ENCODE measurements around the gene CACNA1A.

The CACNA1A gene

DNA sequence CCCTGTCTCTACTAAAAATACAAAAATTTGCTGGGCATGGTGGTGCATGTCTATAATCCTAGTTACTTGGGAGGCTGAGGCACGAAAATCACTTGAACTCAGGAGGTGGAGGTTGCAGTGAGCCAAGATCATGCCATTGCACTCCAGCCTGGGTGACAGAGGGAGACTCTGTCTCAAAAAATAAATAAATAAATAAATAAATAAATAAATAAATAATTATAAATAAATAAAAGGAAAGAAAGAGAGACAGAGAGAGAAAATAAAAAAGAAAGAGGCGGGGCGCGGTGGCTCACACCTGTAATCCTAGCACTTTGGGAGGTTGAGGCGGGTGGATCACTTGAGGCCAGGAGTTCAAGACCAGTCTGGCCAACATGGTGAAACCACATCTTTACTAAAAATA, 328.7 kb downstream of the CACNA1A start (continued):
- peak; percentile 75 for TF ChIP-seq ZXDB (tag by site-specific recombination; IDR thresholded peaks at IDR 0.05)
- TF ChIP-seq ZNF426 (tag by site-specific recombination; IDR thresholded peaks at IDR 0.05), result peak; percentile 96
- TF ChIP-seq ZNF558 (tag by site-specific recombination; IDR thresholded peaks at IDR 0.05), result peak; percentile 81
- TF ChIP-seq, protein P1, sequence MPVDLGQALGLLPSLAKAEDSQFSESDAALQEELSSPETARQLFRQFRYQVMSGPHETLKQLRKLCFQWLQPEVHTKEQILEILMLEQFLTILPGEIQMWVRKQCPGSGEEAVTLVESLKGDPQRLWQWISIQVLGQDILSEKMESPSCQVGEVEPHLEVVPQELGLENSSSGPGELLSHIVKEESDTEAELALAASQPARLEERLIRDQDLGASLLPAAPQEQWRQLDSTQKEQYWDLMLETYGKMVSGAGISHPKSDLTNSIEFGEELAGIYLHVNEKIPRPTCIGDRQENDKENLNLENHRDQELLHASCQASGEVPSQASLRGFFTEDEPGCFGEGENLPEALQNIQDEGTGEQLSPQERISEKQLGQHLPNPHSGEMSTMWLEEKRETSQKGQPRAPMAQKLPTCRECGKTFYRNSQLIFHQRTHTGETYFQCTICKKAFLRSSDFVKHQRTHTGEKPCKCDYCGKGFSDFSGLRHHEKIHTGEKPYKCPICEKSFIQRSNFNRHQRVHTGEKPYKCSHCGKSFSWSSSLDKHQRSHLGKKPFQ (tag by site-specific recombination; IDR thresholded peaks at IDR 0.05), result 0 out of 2 replicates have a peak, but pooled peaks have one; percentile 24
- TF ChIP-seq ZNF140 (tag by site-specific recombination; IDR thresholded peaks at IDR 0.05), result peak; percentile 87
- TF ChIP-seq ZNF341 (tag by site-specific recombination; IDR thresholded peaks at IDR 0.05; ENCODE audit: low read depth), result peak; percentile 16; the same call in 1 of the 2 replicates
- TF ChIP-seq ZNF629 (tag by site-specific recombination; IDR thresholded peaks at IDR 0.05), result peak; percentile 67
- peak; percentile 87 for TF ChIP-seq ZBTB8A (tag by site-specific recombination; IDR thresholded peaks at IDR 0.05)
- 0 out of 2 replicates have a peak, but pooled peaks have one; percentile 51 for TF ChIP-seq ZNF791 (tag by site-specific recombination; IDR thresholded peaks at IDR 0.05)
- TF ChIP-seq, protein P2, sequence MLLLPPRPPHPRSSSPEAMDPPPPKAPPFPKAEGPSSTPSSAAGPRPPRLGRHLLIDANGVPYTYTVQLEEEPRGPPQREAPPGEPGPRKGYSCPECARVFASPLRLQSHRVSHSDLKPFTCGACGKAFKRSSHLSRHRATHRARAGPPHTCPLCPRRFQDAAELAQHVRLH (tag by site-specific recombination; IDR thresholded peaks at IDR 0.05), result 0 out of 2 replicates have a peak, but pooled peaks have one; percentile 45
- peak; percentile 84; the same call in 1 of the 2 replicates for TF ChIP-seq ZNF202 (tag by site-specific recombination; IDR thresholded peaks at IDR 0.05; ENCODE audit: borderline replicate concordance)
- TF ChIP-seq, protein P3, sequence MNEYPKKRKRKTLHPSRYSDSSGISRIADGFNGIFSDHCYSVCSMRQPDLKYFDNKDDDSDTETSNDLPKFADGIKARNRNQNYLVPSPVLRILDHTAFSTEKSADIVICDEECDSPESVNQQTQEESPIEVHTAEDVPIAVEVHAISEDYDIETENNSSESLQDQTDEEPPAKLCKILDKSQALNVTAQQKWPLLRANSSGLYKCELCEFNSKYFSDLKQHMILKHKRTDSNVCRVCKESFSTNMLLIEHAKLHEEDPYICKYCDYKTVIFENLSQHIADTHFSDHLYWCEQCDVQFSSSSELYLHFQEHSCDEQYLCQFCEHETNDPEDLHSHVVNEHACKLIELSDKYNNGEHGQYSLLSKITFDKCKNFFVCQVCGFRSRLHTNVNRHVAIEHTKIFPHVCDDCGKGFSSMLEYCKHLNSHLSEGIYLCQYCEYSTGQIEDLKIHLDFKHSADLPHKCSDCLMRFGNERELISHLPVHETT (tag by site-specific recombination; IDR thresholded peaks at IDR 0.05), result peak; percentile 52; the same call in 1 of the 2 replicates
- peak; percentile 98 for TF ChIP-seq ZNF394 (tag by site-specific recombination; IDR thresholded peaks at IDR 0.05; ENCODE audit: borderline replicate concordance)
- TF ChIP-seq, protein P4, sequence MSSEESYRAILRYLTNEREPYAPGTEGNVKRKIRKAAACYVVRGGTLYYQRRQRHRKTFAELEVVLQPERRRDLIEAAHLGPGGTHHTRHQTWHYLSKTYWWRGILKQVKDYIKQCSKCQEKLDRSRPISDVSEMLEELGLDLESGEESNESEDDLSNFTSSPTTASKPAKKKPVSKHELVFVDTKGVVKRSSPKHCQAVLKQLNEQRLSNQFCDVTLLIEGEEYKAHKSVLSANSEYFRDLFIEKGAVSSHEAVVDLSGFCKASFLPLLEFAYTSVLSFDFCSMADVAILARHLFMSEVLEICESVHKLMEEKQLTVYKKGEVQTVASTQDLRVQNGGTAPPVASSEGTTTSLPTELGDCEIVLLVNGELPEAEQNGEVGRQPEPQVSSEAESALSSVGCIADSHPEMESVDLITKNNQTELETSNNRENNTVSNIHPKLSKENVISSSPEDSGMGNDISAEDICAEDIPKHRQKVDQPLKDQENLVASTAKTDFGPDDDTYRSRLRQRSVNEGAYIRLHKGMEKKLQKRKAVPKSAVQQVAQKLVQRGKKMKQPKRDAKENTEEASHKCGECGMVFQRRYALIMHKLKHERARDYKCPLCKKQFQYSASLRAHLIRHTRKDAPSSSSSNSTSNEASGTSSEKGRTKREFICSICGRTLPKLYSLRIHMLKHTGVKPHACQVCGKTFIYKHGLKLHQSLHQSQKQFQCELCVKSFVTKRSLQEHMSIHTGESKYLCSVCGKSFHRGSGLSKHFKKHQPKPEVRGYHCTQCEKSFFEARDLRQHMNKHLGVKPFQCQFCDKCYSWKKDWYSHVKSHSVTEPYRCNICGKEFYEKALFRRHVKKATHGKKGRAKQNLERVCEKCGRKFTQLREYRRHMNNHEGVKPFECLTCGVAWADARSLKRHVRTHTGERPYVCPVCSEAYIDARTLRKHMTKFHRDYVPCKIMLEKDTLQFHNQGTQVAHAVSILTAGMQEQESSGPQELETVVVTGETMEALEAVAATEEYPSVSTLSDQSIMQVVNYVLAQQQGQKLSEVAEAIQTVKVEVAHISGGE (tag by site-specific recombination; conservative IDR thresholded peaks at IDR 0.05; ENCODE audit: low read depth), result peak; percentile 87
- peak; percentile 80 for TF ChIP-seq ZNF433 (tag by site-specific recombination; IDR thresholded peaks at IDR 0.05; ENCODE audit: low read depth)
- peak; percentile 83 for TF ChIP-seq ZNF623 (tag by site-specific recombination; IDR thresholded peaks at IDR 0.05)
- TF ChIP-seq, protein P5, sequence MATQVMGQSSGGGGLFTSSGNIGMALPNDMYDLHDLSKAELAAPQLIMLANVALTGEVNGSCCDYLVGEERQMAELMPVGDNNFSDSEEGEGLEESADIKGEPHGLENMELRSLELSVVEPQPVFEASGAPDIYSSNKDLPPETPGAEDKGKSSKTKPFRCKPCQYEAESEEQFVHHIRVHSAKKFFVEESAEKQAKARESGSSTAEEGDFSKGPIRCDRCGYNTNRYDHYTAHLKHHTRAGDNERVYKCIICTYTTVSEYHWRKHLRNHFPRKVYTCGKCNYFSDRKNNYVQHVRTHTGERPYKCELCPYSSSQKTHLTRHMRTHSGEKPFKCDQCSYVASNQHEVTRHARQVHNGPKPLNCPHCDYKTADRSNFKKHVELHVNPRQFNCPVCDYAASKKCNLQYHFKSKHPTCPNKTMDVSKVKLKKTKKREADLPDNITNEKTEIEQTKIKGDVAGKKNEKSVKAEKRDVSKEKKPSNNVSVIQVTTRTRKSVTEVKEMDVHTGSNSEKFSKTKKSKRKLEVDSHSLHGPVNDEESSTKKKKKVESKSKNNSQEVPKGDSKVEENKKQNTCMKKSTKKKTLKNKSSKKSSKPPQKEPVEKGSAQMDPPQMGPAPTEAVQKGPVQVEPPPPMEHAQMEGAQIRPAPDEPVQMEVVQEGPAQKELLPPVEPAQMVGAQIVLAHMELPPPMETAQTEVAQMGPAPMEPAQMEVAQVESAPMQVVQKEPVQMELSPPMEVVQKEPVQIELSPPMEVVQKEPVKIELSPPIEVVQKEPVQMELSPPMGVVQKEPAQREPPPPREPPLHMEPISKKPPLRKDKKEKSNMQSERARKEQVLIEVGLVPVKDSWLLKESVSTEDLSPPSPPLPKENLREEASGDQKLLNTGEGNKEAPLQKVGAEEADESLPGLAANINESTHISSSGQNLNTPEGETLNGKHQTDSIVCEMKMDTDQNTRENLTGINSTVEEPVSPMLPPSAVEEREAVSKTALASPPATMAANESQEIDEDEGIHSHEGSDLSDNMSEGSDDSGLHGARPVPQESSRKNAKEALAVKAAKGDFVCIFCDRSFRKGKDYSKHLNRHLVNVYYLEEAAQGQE (tag by site-specific recombination; IDR thresholded peaks at IDR 0.05), result peak; percentile 76
- peak; percentile 69; the same call in 1 of the 2 replicates for TF ChIP-seq ZNF664 (tag by site-specific recombination; IDR thresholded peaks at IDR 0.05)
- TF ChIP-seq ZNF292 (tag by site-specific recombination; IDR thresholded peaks at IDR 0.05; ENCODE audit: borderline replicate concordance, low read depth), result 0 out of 2 replicates have a peak, but pooled peaks have one; percentile 38
- 0 out of 2 replicates have a peak, but pooled peaks have one; percentile 61 for TF ChIP-seq ZNF138 (tag by site-specific recombination; IDR thresholded peaks at IDR 0.05; ENCODE audit: borderline replicate concordance)
- TF ChIP-seq, protein P6, sequence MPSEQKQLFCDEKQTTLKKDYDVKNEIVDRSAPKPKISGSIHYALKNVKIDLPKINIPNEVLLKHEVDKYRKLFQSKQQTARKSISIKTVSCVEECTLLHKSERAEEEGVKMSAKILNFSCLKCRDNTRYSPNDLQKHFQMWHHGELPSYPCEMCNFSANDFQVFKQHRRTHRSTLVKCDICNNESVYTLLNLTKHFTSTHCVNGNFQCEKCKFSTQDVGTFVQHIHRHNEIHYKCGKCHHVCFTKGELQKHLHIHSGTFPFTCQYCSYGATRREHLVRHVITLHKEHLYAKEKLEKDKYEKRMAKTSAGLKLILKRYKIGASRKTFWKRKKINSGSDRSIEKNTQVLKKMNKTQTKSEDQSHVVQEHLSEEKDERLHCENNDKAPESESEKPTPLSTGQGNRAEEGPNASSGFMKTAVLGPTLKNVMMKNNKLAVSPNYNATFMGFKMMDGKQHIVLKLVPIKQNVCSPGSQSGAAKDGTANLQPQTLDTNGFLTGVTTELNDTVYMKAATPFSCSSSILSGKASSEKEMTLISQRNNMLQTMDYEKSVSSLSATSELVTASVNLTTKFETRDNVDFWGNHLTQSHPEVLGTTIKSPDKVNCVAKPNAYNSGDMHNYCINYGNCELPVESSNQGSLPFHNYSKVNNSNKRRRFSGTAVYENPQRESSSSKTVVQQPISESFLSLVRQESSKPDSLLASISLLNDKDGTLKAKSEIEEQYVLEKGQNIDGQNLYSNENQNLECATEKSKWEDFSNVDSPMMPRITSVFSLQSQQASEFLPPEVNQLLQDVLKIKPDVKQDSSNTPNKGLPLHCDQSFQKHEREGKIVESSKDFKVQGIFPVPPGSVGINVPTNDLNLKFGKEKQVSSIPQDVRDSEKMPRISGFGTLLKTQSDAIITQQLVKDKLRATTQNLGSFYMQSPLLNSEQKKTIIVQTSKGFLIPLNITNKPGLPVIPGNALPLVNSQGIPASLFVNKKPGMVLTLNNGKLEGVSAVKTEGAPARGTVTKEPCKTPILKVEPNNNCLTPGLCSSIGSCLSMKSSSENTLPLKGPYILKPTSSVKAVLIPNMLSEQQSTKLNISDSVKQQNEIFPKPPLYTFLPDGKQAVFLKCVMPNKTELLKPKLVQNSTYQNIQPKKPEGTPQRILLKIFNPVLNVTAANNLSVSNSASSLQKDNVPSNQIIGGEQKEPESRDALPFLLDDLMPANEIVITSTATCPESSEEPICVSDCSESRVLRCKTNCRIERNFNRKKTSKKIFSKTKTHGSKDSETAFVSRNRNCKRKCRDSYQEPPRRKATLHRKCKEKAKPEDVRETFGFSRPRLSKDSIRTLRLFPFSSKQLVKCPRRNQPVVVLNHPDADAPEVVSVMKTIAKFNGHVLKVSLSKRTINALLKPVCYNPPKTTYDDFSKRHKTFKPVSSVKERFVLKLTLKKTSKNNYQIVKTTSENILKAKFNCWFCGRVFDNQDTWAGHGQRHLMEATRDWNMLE (tag by site-specific recombination; conservative IDR thresholded peaks at IDR 0.05; ENCODE audit: low read depth), result peak; percentile 94
- peak; percentile 88 for TF ChIP-seq ZNF266 (tag by site-specific recombination; IDR thresholded peaks at IDR 0.05; ENCODE audit: low read depth)
- peak; percentile 69; the same call in 1 of the 2 replicates for TF ChIP-seq ZNF501 (tag by site-specific recombination; IDR thresholded peaks at IDR 0.05)
- TF ChIP-seq ZNF404 (tag by site-specific recombination; IDR thresholded peaks at IDR 0.05), result 0 out of 2 replicates have a peak, but pooled peaks have one; percentile 78

Measured in HEK293 (cell line).